NCI-H510A treated with DMSO at 0.1 percent for 48 hours (cell line): Measurements from ENCODE around the gene UBQLN1.
A peak's percentile ranks its signal among the peaks of the same experiment; 100 is the strongest.
"Not testable (repeated sequence)": the region's sequence is repeated elsewhere in the genome, so short reads cannot be mapped to it uniquely, and the experiment has no call there.

ENCODE experiments used
- DNase-seq: peaks from one replicate; lab custom pipeline; 2025; lab: John Stamatoyannopoulos, UW

The UBQLN1 gene

GRCh38 chr9:83633255-83633654 lies 74.5 kb downstream of the UBQLN1 start:
- DNase-seq = no peak

- no peak for DNase-seq
Measured at GRCh38 chr9:83630938-83631457, 76.8 kb downstream of the UBQLN1 start.

GRCh38 chr9:83629433-83630104 lies 78.2 kb downstream of the UBQLN1 start:
- DNase-seq = no peak

- no peak for DNase-seq
Measured at GRCh38 chr9:83628540-83628939, 79.2 kb downstream of the UBQLN1 start.

- DNase-seq = no peak
Measured at GRCh38 chr9:83625178-83625577, 82.6 kb downstream of the UBQLN1 start.

- DNase-seq = peak; percentile 63
Measured at GRCh38 chr9:83623679-83624076, 84.1 kb downstream of the UBQLN1 start.

GRCh38 chr9:83622939-83623678 lies 84.6 kb downstream of the UBQLN1 start, which contains the start of gene IDNK:
TSS of gene IDNK (plus strand) at chr9:83623143. CDS start at chr9:83623172, 29 bp downstream.
- peak; percentile 63 for DNase-seq

- no peak for DNase-seq
Measured at GRCh38 chr9:83622433-83622938, 85.3 kb downstream of the UBQLN1 start.

- peak; percentile 49 for DNase-seq
Measured at GRCh38 chr9:83620841-83621636, 86.7 kb downstream of the UBQLN1 start.

GRCh38 chr9:83617299-83617698 lies 90.5 kb downstream of the UBQLN1 start:
- no peak for DNase-seq

GRCh38 chr9:83613298-83613697 lies 94.5 kb downstream of the UBQLN1 start:
- DNase-seq = not testable (repeated sequence)
